GM21423 (cell line): ENCODE results near the gene MTLN.
A peak's percentile ranks its signal among the peaks of the same experiment; 100 is the strongest.
"Not testable (repeated sequence)": the region's sequence is repeated elsewhere in the genome, so short reads cannot be mapped to it uniquely, and the experiment has no call there.

Experiments
- ATAC-seq: cut with Tn5 transposase; IDR thresholded peaks from one replicate; pipeline ENCODE4 v1.9.1; 2021; ENCODE audit warnings: mild to moderate bottlenecking, moderate library complexity; ENCODE audit not compliant: unreplicated experiment

Gene MTLN

GRCh38 chr2:110211938-110212858, at the start of gene MTLN:
MTLN (minus strand) TSS chr2:110212547; CDS start chr2:110212525, 22 bp downstream.
- ATAC-seq = peak; percentile 94

- not testable (repeated sequence) for ATAC-seq
Measured at GRCh38 chr2:110261910-110262309, 49.6 kb upstream of the MTLN start.

GRCh38 chr2:110248081-110248795, 35.9 kb upstream of the MTLN start:
- not testable (repeated sequence) for ATAC-seq

GRCh38 chr2:110245488-110246435, 33.4 kb upstream of the MTLN start:
- ATAC-seq = not testable (repeated sequence)

GRCh38 chr2:110243283-110243682, 30.9 kb upstream of the MTLN start:
- ATAC-seq = not testable (repeated sequence)

- ATAC-seq = not testable (repeated sequence)
Measured at GRCh38 chr2:110234514-110234913, 22.2 kb upstream of the MTLN start.

GRCh38 chr2:110229886-110230285, 17.5 kb upstream of the MTLN start:
- ATAC-seq = not testable (repeated sequence)

- ATAC-seq = not testable (repeated sequence)
Measured at GRCh38 chr2:110222626-110223025, 10.3 kb upstream of the MTLN start.

GRCh38 chr2:110221938-110222337, 9.6 kb upstream of the MTLN start:
- no peak for ATAC-seq

- no peak for ATAC-seq
Measured at GRCh38 chr2:110220190-110220564, 7.8 kb upstream of the MTLN start.

- ATAC-seq = no peak
Measured at GRCh38 chr2:110219496-110220189, 7.3 kb upstream of the MTLN start.

GRCh38 chr2:110218889-110219288, 6.5 kb upstream of the MTLN start:
- ATAC-seq = not testable (repeated sequence)

- no peak for ATAC-seq
Measured at GRCh38 chr2:110216803-110217202, 4.5 kb upstream of the MTLN start.

- no peak for ATAC-seq
Measured at GRCh38 chr2:110216199-110216598, 3.9 kb upstream of the MTLN start.

- ATAC-seq = no peak
Measured at GRCh38 chr2:110215566-110216158, 3.3 kb upstream of the MTLN start.

- no peak for ATAC-seq
Measured at GRCh38 chr2:110215091-110215490, 2.7 kb upstream of the MTLN start.

- ATAC-seq = not testable (repeated sequence)
Measured at GRCh38 chr2:110213522-110213921, 1.2 kb upstream of the MTLN start.

- no peak for ATAC-seq
Measured at GRCh38 chr2:110205660-110206455, 6.5 kb downstream of the MTLN start.
